ENCODE measurements around the gene CACNA2D3. TPM values are rescaled to one million over a fixed set of nuclear protein-coding genes. Genes with fewer than 3 reads are reported as not detected.

Gene CACNA2D3
- total and polyA plus RNA-seq, 4 donors, result 0.06 to 0.37 (median 0.08) TPM; not detected in 1

DNA sequence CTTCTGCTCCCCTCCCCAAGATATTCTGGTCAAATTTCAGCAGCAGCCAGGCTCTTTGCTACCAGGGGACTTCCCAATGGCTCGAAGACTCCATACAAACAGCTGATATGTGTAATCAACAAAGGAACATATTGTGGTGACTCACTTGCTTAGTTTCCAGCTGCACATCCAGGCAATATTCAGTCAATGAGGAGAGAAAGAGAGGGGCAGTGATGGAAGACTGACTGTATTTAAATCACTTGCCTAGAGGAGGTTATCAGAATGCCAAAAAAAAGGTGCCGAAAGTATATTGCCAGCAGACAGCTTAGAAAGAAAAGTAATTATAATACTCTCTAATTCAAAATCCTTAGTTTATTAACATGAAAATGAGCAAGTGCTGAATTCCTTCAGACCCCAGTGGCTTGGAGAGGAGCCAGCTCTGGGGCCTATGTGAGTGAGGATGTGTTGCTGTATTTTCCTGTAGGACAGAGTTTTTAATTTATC, 569.0 kb downstream of the CACNA2D3 start:
- TF ChIP-seq FOXA2 (IDR thresholded peaks at IDR 0.05), result no peak
- TF ChIP-seq GABPA (IDR thresholded peaks at IDR 0.05 in 1 of 2, conservative IDR thresholded peaks at IDR 0.05 in 1 of 2), result no peak
- no peak for TF ChIP-seq RAD21 (IDR thresholded peaks at IDR 0.05)
- TF ChIP-seq, protein P1, sequence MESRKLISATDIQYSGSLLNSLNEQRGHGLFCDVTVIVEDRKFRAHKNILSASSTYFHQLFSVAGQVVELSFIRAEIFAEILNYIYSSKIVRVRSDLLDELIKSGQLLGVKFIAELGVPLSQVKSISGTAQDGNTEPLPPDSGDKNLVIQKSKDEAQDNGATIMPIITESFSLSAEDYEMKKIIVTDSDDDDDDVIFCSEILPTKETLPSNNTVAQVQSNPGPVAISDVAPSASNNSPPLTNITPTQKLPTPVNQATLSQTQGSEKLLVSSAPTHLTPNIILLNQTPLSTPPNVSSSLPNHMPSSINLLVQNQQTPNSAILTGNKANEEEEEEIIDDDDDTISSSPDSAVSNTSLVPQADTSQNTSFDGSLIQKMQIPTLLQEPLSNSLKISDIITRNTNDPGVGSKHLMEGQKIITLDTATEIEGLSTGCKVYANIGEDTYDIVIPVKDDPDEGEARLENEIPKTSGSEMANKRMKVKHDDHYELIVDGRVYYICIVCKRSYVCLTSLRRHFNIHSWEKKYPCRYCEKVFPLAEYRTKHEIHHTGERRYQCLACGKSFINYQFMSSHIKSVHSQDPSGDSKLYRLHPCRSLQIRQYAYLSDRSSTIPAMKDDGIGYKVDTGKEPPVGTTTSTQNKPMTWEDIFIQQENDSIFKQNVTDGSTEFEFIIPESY (IDR thresholded peaks at IDR 0.05), result no peak
- no peak for TF ChIP-seq EGR1 (IDR thresholded peaks at IDR 0.05; ENCODE audit: low read depth in 2 of 2)
- TF ChIP-seq, protein P2, sequence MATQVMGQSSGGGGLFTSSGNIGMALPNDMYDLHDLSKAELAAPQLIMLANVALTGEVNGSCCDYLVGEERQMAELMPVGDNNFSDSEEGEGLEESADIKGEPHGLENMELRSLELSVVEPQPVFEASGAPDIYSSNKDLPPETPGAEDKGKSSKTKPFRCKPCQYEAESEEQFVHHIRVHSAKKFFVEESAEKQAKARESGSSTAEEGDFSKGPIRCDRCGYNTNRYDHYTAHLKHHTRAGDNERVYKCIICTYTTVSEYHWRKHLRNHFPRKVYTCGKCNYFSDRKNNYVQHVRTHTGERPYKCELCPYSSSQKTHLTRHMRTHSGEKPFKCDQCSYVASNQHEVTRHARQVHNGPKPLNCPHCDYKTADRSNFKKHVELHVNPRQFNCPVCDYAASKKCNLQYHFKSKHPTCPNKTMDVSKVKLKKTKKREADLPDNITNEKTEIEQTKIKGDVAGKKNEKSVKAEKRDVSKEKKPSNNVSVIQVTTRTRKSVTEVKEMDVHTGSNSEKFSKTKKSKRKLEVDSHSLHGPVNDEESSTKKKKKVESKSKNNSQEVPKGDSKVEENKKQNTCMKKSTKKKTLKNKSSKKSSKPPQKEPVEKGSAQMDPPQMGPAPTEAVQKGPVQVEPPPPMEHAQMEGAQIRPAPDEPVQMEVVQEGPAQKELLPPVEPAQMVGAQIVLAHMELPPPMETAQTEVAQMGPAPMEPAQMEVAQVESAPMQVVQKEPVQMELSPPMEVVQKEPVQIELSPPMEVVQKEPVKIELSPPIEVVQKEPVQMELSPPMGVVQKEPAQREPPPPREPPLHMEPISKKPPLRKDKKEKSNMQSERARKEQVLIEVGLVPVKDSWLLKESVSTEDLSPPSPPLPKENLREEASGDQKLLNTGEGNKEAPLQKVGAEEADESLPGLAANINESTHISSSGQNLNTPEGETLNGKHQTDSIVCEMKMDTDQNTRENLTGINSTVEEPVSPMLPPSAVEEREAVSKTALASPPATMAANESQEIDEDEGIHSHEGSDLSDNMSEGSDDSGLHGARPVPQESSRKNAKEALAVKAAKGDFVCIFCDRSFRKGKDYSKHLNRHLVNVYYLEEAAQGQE (IDR thresholded peaks at IDR 0.05), result no peak
- TF ChIP-seq, protein P3, sequence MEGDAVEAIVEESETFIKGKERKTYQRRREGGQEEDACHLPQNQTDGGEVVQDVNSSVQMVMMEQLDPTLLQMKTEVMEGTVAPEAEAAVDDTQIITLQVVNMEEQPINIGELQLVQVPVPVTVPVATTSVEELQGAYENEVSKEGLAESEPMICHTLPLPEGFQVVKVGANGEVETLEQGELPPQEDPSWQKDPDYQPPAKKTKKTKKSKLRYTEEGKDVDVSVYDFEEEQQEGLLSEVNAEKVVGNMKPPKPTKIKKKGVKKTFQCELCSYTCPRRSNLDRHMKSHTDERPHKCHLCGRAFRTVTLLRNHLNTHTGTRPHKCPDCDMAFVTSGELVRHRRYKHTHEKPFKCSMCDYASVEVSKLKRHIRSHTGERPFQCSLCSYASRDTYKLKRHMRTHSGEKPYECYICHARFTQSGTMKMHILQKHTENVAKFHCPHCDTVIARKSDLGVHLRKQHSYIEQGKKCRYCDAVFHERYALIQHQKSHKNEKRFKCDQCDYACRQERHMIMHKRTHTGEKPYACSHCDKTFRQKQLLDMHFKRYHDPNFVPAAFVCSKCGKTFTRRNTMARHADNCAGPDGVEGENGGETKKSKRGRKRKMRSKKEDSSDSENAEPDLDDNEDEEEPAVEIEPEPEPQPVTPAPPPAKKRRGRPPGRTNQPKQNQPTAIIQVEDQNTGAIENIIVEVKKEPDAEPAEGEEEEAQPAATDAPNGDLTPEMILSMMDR (IDR thresholded peaks at IDR 0.05; ENCODE audit: low read depth, low read length, missing input control), result no peak
- TF ChIP-seq, protein P4, sequence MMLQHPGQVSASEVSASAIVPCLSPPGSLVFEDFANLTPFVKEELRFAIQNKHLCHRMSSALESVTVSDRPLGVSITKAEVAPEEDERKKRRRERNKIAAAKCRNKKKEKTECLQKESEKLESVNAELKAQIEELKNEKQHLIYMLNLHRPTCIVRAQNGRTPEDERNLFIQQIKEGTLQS (IDR thresholded peaks at IDR 0.05), result no peak
- TF ChIP-seq HNF4G (IDR thresholded peaks at IDR 0.05), result no peak
- no peak overlapping the region for H3K4me3 ChIP-seq (ENCODE audit: low read depth in 1 of 3, low read length in 3 of 3)
- no peaks in the 10 kb centered on the region for H3K9me3 ChIP-seq (ENCODE audit: control insufficient read depth in 4 of 4, low read length in 3 of 4)
- no peak for DNase-seq (ENCODE audit: low spot score)
- no peak overlapping the region for H3K27ac ChIP-seq (ENCODE audit: low read depth in 1 of 2, low read length in 2 of 2)
- H3K27me3 ChIP-seq (ENCODE audit: control insufficient read depth in 4 of 4, insufficient read depth in 4 of 4, low read length in 3 of 4), result no peaks in the 10 kb centered on the region
- WGBS, result 73% methylated on average over 2 of the region's 2 CpGs
- H3K9ac ChIP-seq (ENCODE audit: low read depth in 1 of 2, low read length in 2 of 2), result no peak overlapping the region
- H3K36me3 ChIP-seq (ENCODE audit: control insufficient read depth in 4 of 4, insufficient read depth in 3 of 4, low read depth in 1 of 4, low read length in 3 of 4), result no peaks in the 10 kb centered on the region
- no peaks in the 10 kb centered on the region for H3K4me1 ChIP-seq (ENCODE audit: control insufficient read depth in 4 of 4, insufficient read depth in 4 of 4, low read length in 3 of 4)

DNA sequence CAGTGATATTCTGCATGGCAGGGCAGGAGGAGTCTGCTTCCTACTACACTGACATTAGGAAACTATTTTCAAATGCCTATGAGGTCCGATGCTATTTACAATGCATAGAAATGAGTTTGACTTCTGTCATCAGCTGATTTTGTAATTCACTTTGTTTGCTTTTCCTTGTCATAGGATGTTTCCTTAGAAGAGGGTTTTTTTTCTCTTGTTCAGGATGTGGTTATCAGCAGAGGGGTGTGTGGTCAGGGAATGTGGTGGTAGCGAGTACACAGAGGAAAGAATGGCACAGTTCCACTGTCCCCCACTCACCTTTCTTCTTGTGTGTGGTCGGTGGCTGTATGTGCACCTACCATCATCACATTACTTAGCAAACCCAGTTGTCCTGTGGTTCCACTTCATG, 574.0 kb downstream of the CACNA2D3 start:
- TF ChIP-seq RXRA (IDR thresholded peaks at IDR 0.05), result no peak
- no peak for TF ChIP-seq GABPA (IDR thresholded peaks at IDR 0.05 in 1 of 2, conservative IDR thresholded peaks at IDR 0.05 in 1 of 2)
- TF ChIP-seq FOXA2 (IDR thresholded peaks at IDR 0.05), result peak; percentile 20
- TF ChIP-seq, protein P3 (IDR thresholded peaks at IDR 0.05; ENCODE audit: low read depth, low read length, missing input control), result no peak
- TF ChIP-seq, protein P4 (IDR thresholded peaks at IDR 0.05), result no peak
- WGBS, result 28% methylated on average over 3 of the region's 3 CpGs
- no peaks in the 10 kb centered on the region for H3K27me3 ChIP-seq (ENCODE audit: control insufficient read depth in 4 of 4, insufficient read depth in 4 of 4, low read length in 3 of 4)
- H3K27ac ChIP-seq (ENCODE audit: low read depth in 1 of 2, low read length in 2 of 2), result no peak overlapping the region
- no peaks in the 10 kb centered on the region for H3K9me3 ChIP-seq (ENCODE audit: control insufficient read depth in 4 of 4, low read length in 3 of 4)
- DNase-seq (ENCODE audit: low spot score), result no peak
- H3K9ac ChIP-seq (ENCODE audit: low read depth in 1 of 2, low read length in 2 of 2), result no peak overlapping the region
- no peaks in the 10 kb centered on the region for H3K36me3 ChIP-seq (ENCODE audit: control insufficient read depth in 4 of 4, insufficient read depth in 3 of 4, low read depth in 1 of 4, low read length in 3 of 4)
- H3K4me3 ChIP-seq (ENCODE audit: low read depth in 1 of 3, low read length in 3 of 3), result no peak overlapping the region
- no peaks in the 10 kb centered on the region for H3K4me1 ChIP-seq (ENCODE audit: control insufficient read depth in 4 of 4, insufficient read depth in 4 of 4, low read length in 3 of 4)
